GM18867 (cell line): Measurements from ENCODE around the gene GPR162.

Experiments used
- ATAC-seq: cut with Tn5 transposase; IDR thresholded peaks from one replicate; pipeline ENCODE4 v1.9.1; 2021; ENCODE audit warnings: mild to moderate bottlenecking, moderate library complexity; ENCODE audit not compliant: unreplicated experiment

GPR162 gene

GRCh38 chr12:6822426-6823135 is 960 bp downstream of the GPR162 start:
- ATAC-seq = no peak

GRCh38 chr12:6823182-6824084 is 1.8 kb downstream of the GPR162 start:
- ATAC-seq = no peak

- ATAC-seq = no peak
These were observed 2.6 kb downstream of the GPR162 start for GRCh38 chr12:6824085-6824775.

- no peak for ATAC-seq
These were observed 3.3 kb downstream of the GPR162 start for GRCh38 chr12:6824901-6825381.

- no peak for ATAC-seq
These were observed 3.9 kb downstream of the GPR162 start for GRCh38 chr12:6825398-6826124.

GRCh38 chr12:6826125-6826733 is 4.6 kb downstream of the GPR162 start:
- ATAC-seq = no peak

GRCh38 chr12:6826734-6827436 is 5.3 kb downstream of the GPR162 start:
- ATAC-seq = no peak

- no peak for ATAC-seq
These were observed 5.9 kb downstream of the GPR162 start for GRCh38 chr12:6827437-6827911.

- no peak for ATAC-seq
These were observed 6.6 kb downstream of the GPR162 start, which contains the start of gene P3H3 for GRCh38 chr12:6827982-6828780. P3H3 (plus strand) TSS chr12:6828407; CDS start chr12:6828441, 34 bp downstream.

- ATAC-seq = no peak
These were observed 7.3 kb downstream of the GPR162 start for GRCh38 chr12:6828781-6829535.

- ATAC-seq = no peak
These were observed 8.1 kb downstream of the GPR162 start for GRCh38 chr12:6829536-6830220.

GRCh38 chr12:6830286-6830890 is 8.8 kb downstream of the GPR162 start:
- ATAC-seq = no peak

GRCh38 chr12:6830999-6831398 is 9.4 kb downstream of the GPR162 start:
- no peak for ATAC-seq

- ATAC-seq = no peak
These were observed 9.9 kb downstream of the GPR162 start for GRCh38 chr12:6831450-6831995.

GRCh38 chr12:6832125-6832524 is 10.5 kb downstream of the GPR162 start:
- no peak for ATAC-seq

GRCh38 chr12:6833189-6833890 is 11.7 kb downstream of the GPR162 start:
- no peak for ATAC-seq
